H9 (cell line): Measurements from ENCODE around the gene RAB22A. TPM values are rescaled to one million over a fixed set of nuclear protein-coding genes. Genes with fewer than 3 reads are reported as not detected.

ENCODE experiments used
- DNase-seq: peaks from one replicate; pipeline ENCODE4 v3.0.0-alpha.2; 2017
- H2AFZ ChIP-seq: one replicate; pipeline ENCODE4 v1.6.1; 2013; ENCODE audit warnings: mild to moderate bottlenecking, low read length, control low read depth, moderate library complexity
- H2AK5ac ChIP-seq: 2 replicates; pipeline ENCODE4 v1.6.1; 2013; ENCODE audit warnings: low read length, control low read depth, mixed read lengths; ENCODE audit not compliant: insufficient read length
- H2BK120ac ChIP-seq: one replicate; pipeline ENCODE4 v1.6.1; 2013; ENCODE audit warnings: low read depth, mild to moderate bottlenecking, low read length, control low read depth, inconsistent platforms; ENCODE audit not compliant: poor library complexity, severe bottlenecking
- H2BK12ac ChIP-seq: 2 replicates; pipeline ENCODE4 v1.6.1; 2013; ENCODE audit warnings: low read length, control low read depth, mixed read lengths, low read depth; ENCODE audit not compliant: insufficient read length
- H2BK15ac ChIP-seq: 2 replicates; pipeline ENCODE4 v1.6.1; 2013; ENCODE audit warnings: low read depth, low read length, control low read depth
- H2BK20ac ChIP-seq: one replicate; pipeline ENCODE4 v1.6.1; 2013; ENCODE audit warnings: low read depth, mild to moderate bottlenecking, low read length, control low read depth, inconsistent platforms; ENCODE audit not compliant: poor library complexity, severe bottlenecking
- H2BK5ac ChIP-seq: 2 replicates; pipeline ENCODE4 v1.6.1; 2013; ENCODE audit warnings: low read length, control low read depth, mixed read lengths; ENCODE audit not compliant: insufficient read length
- H3K14ac ChIP-seq: 2 replicates; pipeline ENCODE4 v1.6.1; 2013; ENCODE audit warnings: low read length, control low read depth; ENCODE audit not compliant: insufficient read depth
- H3K18ac ChIP-seq: 2 replicates; pipeline ENCODE4 v1.6.1; 2013; ENCODE audit warnings: low read depth, mild to moderate bottlenecking, mixed read lengths, low read length, control low read depth; ENCODE audit not compliant: insufficient read length
- H3K23ac ChIP-seq: 2 replicates; pipeline ENCODE4 v1.6.1; 2013; ENCODE audit warnings: low read length, control low read depth, mixed read lengths, low read depth; ENCODE audit not compliant: insufficient read length
- H3K23me2 ChIP-seq: 2 replicates; pipeline ENCODE4 v1.6.1; 2013; ENCODE audit warnings: low read depth, mild to moderate bottlenecking, mixed read lengths, low read length, control low read depth; ENCODE audit not compliant: insufficient read length, poor library complexity, severe bottlenecking
- H3K27ac ChIP-seq: 2 replicates; pipeline ENCODE4 v1.5.1; 2013; ENCODE audit warnings: low read length, control low read depth, mixed read lengths, low read depth; ENCODE audit not compliant: insufficient read length
- H3K27me3 ChIP-seq: 2 replicates; pipeline ENCODE4 v1.6.1; 2013; ENCODE audit warnings: low read length, control low read depth, inconsistent platforms; ENCODE audit not compliant: insufficient read depth
- H3K4ac ChIP-seq: 2 replicates; pipeline ENCODE4 v1.6.1; 2013; ENCODE audit warnings: low read depth, mild to moderate bottlenecking, control low read depth, inconsistent platforms, low read length, moderate library complexity
- H3K4me1 ChIP-seq: 2 replicates; pipeline ENCODE4 v1.6.1; 2013; ENCODE audit warnings: low read length, control low read depth, inconsistent platforms; ENCODE audit not compliant: insufficient read depth
- H3K4me2 ChIP-seq: 2 replicates; pipeline ENCODE4 v1.6.1; 2013; ENCODE audit warnings: low read length, control low read depth, mixed read lengths; ENCODE audit not compliant: insufficient read length, insufficient read depth
- H3K56ac ChIP-seq: 2 replicates; pipeline ENCODE4 v1.6.1; 2013; ENCODE audit warnings: low read depth, mild to moderate bottlenecking, mixed read lengths, low read length, control low read depth; ENCODE audit not compliant: insufficient read length
- H3K79me1 ChIP-seq: 2 replicates; pipeline ENCODE4 v1.6.1; 2013; ENCODE audit warnings: low read depth, mild to moderate bottlenecking, moderate library complexity, low read length, control low read depth, inconsistent platforms; ENCODE audit not compliant: insufficient read depth, poor library complexity, severe bottlenecking
- H3K79me2 ChIP-seq: 2 replicates; pipeline ENCODE4 v1.6.1; 2013; ENCODE audit warnings: low read length, control low read depth, inconsistent platforms; ENCODE audit not compliant: insufficient read depth
- H3K9ac ChIP-seq: 2 replicates; pipeline ENCODE4 v1.6.1; 2013; ENCODE audit warnings: low read length, control low read depth, mixed read lengths; ENCODE audit not compliant: insufficient read length; ENCODE audit errors: extremely low read depth
- H3K9me3 ChIP-seq: one replicate; pipeline ENCODE4 v1.6.1; 2013; ENCODE audit warnings: low read depth, low read length, inconsistent platforms; ENCODE audit not compliant: control insufficient read depth
- H3T11ph ChIP-seq: one replicate; pipeline ENCODE4 v1.6.1; 2013; ENCODE audit warnings: mild to moderate bottlenecking, low read length, control low read depth, inconsistent platforms
- H4K20me1 ChIP-seq: one replicate; pipeline ENCODE4 v1.6.1; 2013; ENCODE audit not compliant: control insufficient read depth, insufficient read length, insufficient read depth
- H4K5ac ChIP-seq: 2 replicates; pipeline ENCODE4 v1.6.1; 2013; ENCODE audit warnings: low read depth, mild to moderate bottlenecking, mixed read lengths, low read length, control low read depth; ENCODE audit not compliant: insufficient read length
- H4K8ac ChIP-seq: replicated peaks from 2 replicates; pipeline ENCODE4 v1.6.1; 2013; ENCODE audit warnings: low read length, control low read depth, mixed read lengths, low read depth; ENCODE audit not compliant: insufficient read length
- H4K91ac ChIP-seq: 2 replicates; pipeline ENCODE4 v1.6.1; 2013; ENCODE audit warnings: low read depth, mild to moderate bottlenecking, moderate library complexity, mixed read lengths, low read length, control low read depth; ENCODE audit not compliant: insufficient read length
- H3K27ac Mint-ChIP-seq, 3 experiments: 2 replicates in 2 of 3; 3 replicates in 1 of 3; pipeline ENCODE4 v1.8.0; 2020 to 2021; ENCODE audit warnings: mixed read lengths in 3 of 3, mild to moderate bottlenecking in 1 of 3, moderate library complexity in 1 of 3
- H3K27me3 Mint-ChIP-seq: 2 replicates; pipeline ENCODE4 v1.8.0; 2021; ENCODE audit warnings: low read depth, mild to moderate bottlenecking, moderate library complexity, mixed read lengths
- H3K36me3 Mint-ChIP-seq, 3 experiments: 2 replicates in 2 of 3; 3 replicates in 1 of 3; pipeline ENCODE4 v1.8.0; 2020 to 2021; ENCODE audit warnings: low read depth in 3 of 3, mixed read lengths in 3 of 3; ENCODE audit not compliant: insufficient read depth in 1 of 3
- H3K4me1 Mint-ChIP-seq, 2 experiments: 2 replicates each; pipeline ENCODE4 v1.8.0; 2020; ENCODE audit warnings: mixed read lengths in 2 of 2
- H3K4me3 Mint-ChIP-seq, 2 experiments: 2 replicates in 1 of 2; 3 replicates in 1 of 2; pipeline ENCODE4 v1.8.0; 2020 to 2021; ENCODE audit warnings: mild to moderate bottlenecking in 2 of 2, mixed read lengths in 2 of 2, moderate library complexity in 1 of 2
- H3K9me3 Mint-ChIP-seq, 2 experiments: 2 replicates in 1 of 2; 3 replicates in 1 of 2; pipeline ENCODE4 v1.8.0; 2020; ENCODE audit warnings: mild to moderate bottlenecking in 2 of 2, mixed read lengths in 2 of 2, moderate library complexity in 1 of 2
- CTCF ChIP-seq: fragments of 200-600 bp; sonication (generic); conservative IDR thresholded peaks from 3 replicates; pipeline ENCODE4 v1.8.0; 2021; ENCODE audit warnings: antibody characterized with exemption, mild to moderate bottlenecking
- WGBS: extraction: QIAGEN DNeasy Blood & Tissue Kit; methylation state at CpG from one replicate; pipeline ENCODE4 v1.1.7; 2013; ENCODE audit warnings: missing lambda C conversion rate, low lambda C conversion rate, mixed read lengths; ENCODE audit not compliant: insufficient read length; ENCODE audit errors: extremely low coverage; 5-methylcytosine and 5-hydroxymethylcytosine counted together
- total RNA-seq: library from RNA; stranded (reverse); gene quantifications from 2 replicates; pipeline ENCODE4 v1.2.1, GENCODE V29; 2021

Gene RAB22A
- total RNA-seq, 1 experiment from 2014 or later, result 6.3 TPM

GRCh38 chr20:58377017-58377416 is 67.5 kb downstream of the RAB22A start:
- Histone ChIP-seq H3K56ac (no peak overlapping the region), H3K14ac (no peak overlapping the region), H4K20me1 (no peaks in the 10 kb centered on the region), H3K79me2 (no peaks in the 10 kb centered on the region), H4K91ac (no peak overlapping the region), H4K8ac (no peak overlapping the region), H2BK20ac (no peak overlapping the region), H3K9ac (no peak overlapping the region), H2BK120ac (no peak overlapping the region), H2AK5ac (no peak overlapping the region), H3K79me1 (no peaks in the 10 kb centered on the region), H3K27me3 (no peaks in the 10 kb centered on the region), H3K4me2 (no peak overlapping the region), H3K23ac (no peak overlapping the region), H2BK5ac (no peak overlapping the region), H3K18ac (no peak overlapping the region), H2BK15ac (no peak overlapping the region), H3K4ac (no peak overlapping the region), H4K5ac (no peak overlapping the region), H3K23me2 (peaks cover 6% of the 10 kb centered on the region), H2BK12ac (no peak overlapping the region), H3K4me1 (peaks cover 8% of the 10 kb centered on the region; the same call in 1 of the 2 replicates), H2AFZ (no peak overlapping the region), H3T11ph (no peak overlapping the region), H3K27ac (no peak overlapping the region), H3K9me3 (peaks cover 12% of the 10 kb centered on the region)
- no peak for DNase-seq
- H3K4me1 Mint-ChIP-seq, result peaks cover 36 to 56% of the 10 kb centered on the region in 2 experiments
- peaks cover 8 to 15% (median 13%) of the 10 kb centered on the region in 3 experiments; a peak in 6 of 7 replicates for H3K36me3 Mint-ChIP-seq
- TF ChIP-seq CTCF, result no peak
- no peak overlapping the region for H3K27ac Mint-ChIP-seq
- WGBS, result no CpG with 5 or more reads among the region's 1 CpG
- H3K4me3 Mint-ChIP-seq, result no peak overlapping the region
- H3K9me3 Mint-ChIP-seq, result peaks cover 16 to 18% of the 10 kb centered on the region in 2 experiments
- peaks cover 2% of the 10 kb centered on the region for H3K27me3 Mint-ChIP-seq
